Measurements from ENCODE around the gene RAB3D. TPM values are rescaled to one million over a fixed set of nuclear protein-coding genes. Genes with fewer than 3 reads are reported as not detected.
"Not testable (repeated sequence)": the region's sequence is repeated elsewhere in the genome, so short reads cannot be mapped to it uniquely, and the experiment has no call there.

RAB3D gene
- total RNA-seq, 2 experiments from 2014 or later, result 1.2 to 2.2 TPM

DNA sequence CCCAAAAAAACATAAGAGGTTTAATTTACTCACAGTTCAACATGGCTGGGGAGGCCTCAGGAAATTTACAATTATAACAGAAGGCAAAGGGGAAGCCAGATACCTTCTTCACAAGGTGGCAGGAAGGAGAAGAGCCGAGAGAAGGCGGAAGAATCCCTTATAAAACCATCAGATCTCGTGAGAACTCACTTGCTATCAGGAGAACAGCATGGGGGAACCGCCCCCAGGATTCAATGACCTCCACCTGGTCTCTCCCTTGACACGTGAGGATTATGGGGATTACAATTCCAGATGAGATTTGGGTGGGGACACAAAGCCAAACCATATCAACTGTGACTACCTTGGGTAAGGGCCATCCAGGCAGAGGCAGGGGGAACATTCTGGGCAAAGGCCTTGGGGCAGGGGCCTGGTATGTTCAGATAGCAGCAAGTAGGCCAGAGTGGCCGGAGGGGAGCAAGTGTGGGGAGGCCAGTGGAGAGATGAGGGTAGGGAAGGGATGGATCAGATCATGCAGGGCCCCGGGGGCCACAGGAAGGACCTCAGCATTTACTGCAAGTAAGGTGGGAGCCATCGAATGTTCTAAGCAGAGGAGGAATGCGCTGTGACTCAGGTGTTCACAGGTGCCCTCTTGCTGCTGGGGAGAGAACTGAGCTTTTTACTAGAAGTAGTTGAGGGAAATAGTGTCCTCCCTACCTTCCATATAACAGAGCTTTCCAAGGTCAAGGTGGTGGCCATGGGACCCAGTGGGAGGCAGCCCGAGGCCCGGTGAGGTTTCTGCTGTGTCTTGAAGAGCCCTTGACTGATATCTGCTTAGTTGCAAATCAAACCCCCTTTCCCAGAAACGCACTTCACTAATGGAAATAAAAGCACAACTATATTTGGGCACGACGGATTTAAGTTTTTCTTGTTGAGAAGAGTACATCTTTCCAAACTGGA is 18.0 kb downstream of the RAB3D start:
- H3K27me3 Mint-ChIP-seq, result peaks cover 15% of the 10 kb centered on the region
- H3K4me1 Mint-ChIP-seq (ENCODE audit: low read depth), result peaks cover 13% of the 10 kb centered on the region
- Histone ChIP-seq H3K27me3 (ENCODE audit: control insufficient read depth in 1 of 2, insufficient read depth in 2 of 2, low read length in 2 of 2) (peaks cover 0 to 2% of the 10 kb centered on the region in 2 experiments), H3K36me3 (ENCODE audit: insufficient read depth, low read length) (no peaks in the 10 kb centered on the region), H3K4me3 (ENCODE audit: low read length) (peak overlapping the region; percentile 1), H3K4me1 (ENCODE audit: insufficient read depth, low read length) (peaks cover 18% of the 10 kb centered on the region), H3K27ac (ENCODE audit: low read depth in 1 of 2, low read length in 2 of 2) (no peak overlapping the region), H3K9me3 (ENCODE audit: control insufficient read depth in 1 of 2, insufficient read depth in 1 of 2, low read length in 2 of 2) (no peaks in the 10 kb centered on the region)
- DNase-seq (no peak), ATAC-seq (ENCODE audit: poor library complexity) (no peak)
- TF ChIP-seq, protein P1, sequence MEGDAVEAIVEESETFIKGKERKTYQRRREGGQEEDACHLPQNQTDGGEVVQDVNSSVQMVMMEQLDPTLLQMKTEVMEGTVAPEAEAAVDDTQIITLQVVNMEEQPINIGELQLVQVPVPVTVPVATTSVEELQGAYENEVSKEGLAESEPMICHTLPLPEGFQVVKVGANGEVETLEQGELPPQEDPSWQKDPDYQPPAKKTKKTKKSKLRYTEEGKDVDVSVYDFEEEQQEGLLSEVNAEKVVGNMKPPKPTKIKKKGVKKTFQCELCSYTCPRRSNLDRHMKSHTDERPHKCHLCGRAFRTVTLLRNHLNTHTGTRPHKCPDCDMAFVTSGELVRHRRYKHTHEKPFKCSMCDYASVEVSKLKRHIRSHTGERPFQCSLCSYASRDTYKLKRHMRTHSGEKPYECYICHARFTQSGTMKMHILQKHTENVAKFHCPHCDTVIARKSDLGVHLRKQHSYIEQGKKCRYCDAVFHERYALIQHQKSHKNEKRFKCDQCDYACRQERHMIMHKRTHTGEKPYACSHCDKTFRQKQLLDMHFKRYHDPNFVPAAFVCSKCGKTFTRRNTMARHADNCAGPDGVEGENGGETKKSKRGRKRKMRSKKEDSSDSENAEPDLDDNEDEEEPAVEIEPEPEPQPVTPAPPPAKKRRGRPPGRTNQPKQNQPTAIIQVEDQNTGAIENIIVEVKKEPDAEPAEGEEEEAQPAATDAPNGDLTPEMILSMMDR (IDR thresholded peaks at IDR 0.05), result no peak
- H3K36me3 Mint-ChIP-seq (ENCODE audit: low read depth), result no peaks in the 10 kb centered on the region
- ChIA-PET CTCF (no interaction called here), POLR2A (interaction anchor here (0.7 kb wide), 1 partner anchor 184 kb away, joined by 5 read pairs; no protein-coding TSS in a partner anchor)
- intact Hi-C loops (cut with DNase I, micrococcal nuclease), result no loop called here
- H3K27ac Mint-ChIP-seq, result no peak overlapping the region
- no peak overlapping the region for H3K4me3 Mint-ChIP-seq
- no peaks in the 10 kb centered on the region for H3K9me3 Mint-ChIP-seq

DNA sequence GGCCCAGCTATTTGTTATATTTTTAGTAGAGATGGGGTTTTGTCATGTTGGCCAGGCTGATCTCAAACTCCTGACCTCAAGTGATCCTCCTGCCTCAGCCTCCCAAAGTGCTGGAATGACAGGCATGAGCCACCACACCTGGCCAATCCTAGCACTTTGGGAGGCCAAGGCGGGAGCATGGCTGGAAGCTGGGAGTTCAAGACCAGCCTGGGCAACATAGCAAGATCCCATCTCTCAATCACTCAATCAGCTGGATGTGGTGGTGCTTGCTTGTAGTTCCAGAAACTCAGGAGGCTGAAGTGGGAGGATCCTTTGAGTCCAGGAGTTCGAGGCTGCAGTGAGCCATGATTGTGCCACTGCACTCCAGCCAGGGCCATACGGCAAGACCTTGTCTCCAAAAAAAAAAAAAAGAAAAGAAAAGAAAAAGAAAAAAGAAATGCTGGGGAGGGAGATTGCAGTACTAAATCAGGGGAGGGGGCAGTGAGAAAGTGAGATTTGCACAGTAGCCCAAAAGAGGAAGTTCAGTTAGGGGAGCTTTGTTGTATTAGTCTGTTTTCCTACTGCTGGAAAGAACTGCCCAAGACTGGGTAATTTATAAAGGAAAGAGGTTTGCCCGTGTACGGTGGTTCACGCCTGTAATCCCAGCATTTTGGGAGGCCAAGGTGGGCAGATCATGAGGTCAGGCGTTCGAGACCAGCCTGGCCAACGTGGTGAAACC is 19.0 kb downstream of the RAB3D start:
- ATAC-seq (ENCODE audit: poor library complexity); H3K9me3 Mint-ChIP-seq; CTCF ChIA-PET; H3K4me3 Mint-ChIP-seq; DNase-seq; H3K36me3 Mint-ChIP-seq (ENCODE audit: low read depth); H3K9me3 ChIP-seq (ENCODE audit: control insufficient read depth in 1 of 2, insufficient read depth in 1 of 2, low read length in 2 of 2); intact Hi-C loops (cut with DNase I, micrococcal nuclease); H3K36me3 ChIP-seq (ENCODE audit: insufficient read depth, low read length); H3K27ac ChIP-seq (ENCODE audit: low read depth in 1 of 2, low read length in 2 of 2); H3K27me3 ChIP-seq (ENCODE audit: control insufficient read depth in 1 of 2, insufficient read depth in 2 of 2, low read length in 2 of 2); H3K27ac Mint-ChIP-seq: not testable (repeated sequence)
- H3K4me3 ChIP-seq (ENCODE audit: low read length), result peak overlapping the region; percentile 1
- H3K4me1 ChIP-seq (ENCODE audit: insufficient read depth, low read length), result peaks cover 18% of the 10 kb centered on the region
- H3K4me1 Mint-ChIP-seq (ENCODE audit: low read depth), result peaks cover 13% of the 10 kb centered on the region
- peaks cover 15% of the 10 kb centered on the region for H3K27me3 Mint-ChIP-seq
- POLR2A ChIA-PET, result interaction anchor here (0.7 kb wide), 1 partner anchor 183 kb away, joined by 5 read pairs; no protein-coding TSS in a partner anchor

DNA sequence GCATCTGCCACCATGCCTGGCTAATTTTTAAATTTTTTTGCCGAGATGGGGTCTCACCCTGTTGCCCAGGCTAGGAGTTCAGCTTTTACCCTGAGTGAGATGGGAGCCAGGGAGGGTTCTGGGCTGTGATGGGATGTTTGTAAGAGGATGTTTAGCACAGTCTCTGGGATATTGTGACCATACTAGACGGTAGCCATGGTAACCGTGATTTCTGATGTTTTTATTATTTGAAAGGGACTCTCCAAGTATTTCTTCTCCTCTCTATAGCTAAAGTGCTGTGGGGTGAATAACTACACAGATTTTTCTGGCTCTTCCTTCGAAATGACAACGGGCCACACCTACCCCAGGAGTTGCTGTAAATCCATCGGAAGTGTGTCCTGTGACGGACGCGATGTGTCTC is 33.1 kb downstream of the RAB3D start:
- Mint-ChIP-seq H3K27ac (no peak overlapping the region), H3K9me3 (no peaks in the 10 kb centered on the region), H3K4me3 (no peak overlapping the region), H3K4me1 (ENCODE audit: low read depth) (no peaks in the 10 kb centered on the region), H3K27me3 (peaks cover 10% of the 10 kb centered on the region), H3K36me3 (ENCODE audit: low read depth) (no peaks in the 10 kb centered on the region)
- POLR2A ChIA-PET, result no interaction called here
- Histone ChIP-seq H3K27me3 (ENCODE audit: control insufficient read depth in 1 of 2, insufficient read depth in 2 of 2, low read length in 2 of 2) (no peaks in the 10 kb centered on the region), H3K4me3 (ENCODE audit: low read length) (no peak overlapping the region), H3K36me3 (ENCODE audit: insufficient read depth, low read length) (no peaks in the 10 kb centered on the region), H3K9me3 (ENCODE audit: control insufficient read depth in 1 of 2, insufficient read depth in 1 of 2, low read length in 2 of 2) (no peaks in the 10 kb centered on the region), H3K4me1 (ENCODE audit: insufficient read depth, low read length) (no peaks in the 10 kb centered on the region), H3K27ac (ENCODE audit: low read depth in 1 of 2, low read length in 2 of 2) (no peak overlapping the region)
- CTCF ChIA-PET, result no interaction called here
- ATAC-seq (ENCODE audit: poor library complexity), result no peak
- TF ChIP-seq, protein P1 (IDR thresholded peaks at IDR 0.05), result no peak
- intact Hi-C loops (cut with DNase I, micrococcal nuclease), result no loop called here
- no peak for DNase-seq
